ENCODE results near the gene XRRA1.
"Not testable (repeated sequence)": the region's sequence is repeated elsewhere in the genome, so short reads cannot be mapped to it uniquely, and the experiment has no call there.

Gene XRRA1

DNA sequence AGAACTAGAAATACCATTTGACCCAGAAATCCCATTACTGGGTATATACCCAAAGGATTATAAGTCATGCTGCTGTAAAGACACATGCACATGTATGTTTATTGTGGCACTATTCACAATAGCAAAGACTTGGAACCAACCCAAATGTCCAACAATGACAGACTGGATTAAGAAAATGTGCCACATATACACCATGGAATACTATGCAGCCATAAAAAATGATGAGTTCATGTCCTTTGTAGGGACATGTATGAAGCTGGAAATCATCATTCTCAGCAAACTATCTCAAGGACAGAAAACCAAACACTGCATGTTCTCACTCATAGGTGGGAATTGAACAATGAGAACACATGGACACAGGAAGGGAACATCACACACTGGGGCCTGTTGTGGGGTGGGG is 55.9 kb downstream of the XRRA1 start:
- not testable (repeated sequence) for DNase-seq

GRCh38 chr11:74877132-74877531 is 71.8 kb downstream of the XRRA1 start:
- DNase-seq: no peak

GRCh38 chr11:74871037-74871436 is 77.9 kb downstream of the XRRA1 start:
- no peak for DNase-seq

DNA sequence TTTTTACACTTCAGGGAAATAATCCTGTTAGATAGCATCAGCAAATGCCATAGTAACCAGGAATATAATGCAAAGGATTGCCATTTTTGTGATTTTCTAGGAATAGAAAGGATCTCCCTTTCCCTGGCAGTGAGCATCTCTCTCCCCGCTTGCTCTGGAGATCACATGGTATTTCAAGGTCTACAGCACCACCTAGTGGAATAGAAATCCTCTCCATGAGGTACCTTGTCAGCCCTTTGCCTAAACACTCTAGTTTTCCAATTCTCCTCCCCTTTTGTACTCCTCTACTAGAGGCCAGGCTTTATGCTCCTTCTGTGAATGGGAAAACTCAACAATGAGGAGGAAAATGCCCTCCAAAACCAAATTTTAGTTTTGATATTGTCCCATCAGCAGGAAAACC is 78.4 kb downstream of the XRRA1 start:
- no peak for DNase-seq

DNA sequence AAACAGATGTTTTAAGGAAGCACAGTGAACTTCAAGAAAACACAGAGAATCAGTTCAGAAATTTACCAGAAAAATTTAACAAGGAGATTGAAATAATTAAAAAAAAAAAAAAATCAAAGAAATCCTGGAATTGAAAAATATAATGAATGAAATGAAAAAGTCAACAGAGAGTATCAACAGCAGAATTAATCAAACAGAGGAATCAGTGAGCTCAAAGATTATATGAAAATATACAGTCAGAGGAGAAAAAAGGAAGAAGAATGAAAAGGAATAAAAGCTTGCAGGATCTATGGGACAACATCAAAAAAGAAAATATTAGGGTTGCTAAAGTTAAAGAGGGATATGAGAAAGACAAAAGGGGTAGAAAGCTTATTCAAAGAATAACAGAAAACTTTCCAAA is 82.3 kb downstream of the XRRA1 start:
- no peak for DNase-seq

DNA sequence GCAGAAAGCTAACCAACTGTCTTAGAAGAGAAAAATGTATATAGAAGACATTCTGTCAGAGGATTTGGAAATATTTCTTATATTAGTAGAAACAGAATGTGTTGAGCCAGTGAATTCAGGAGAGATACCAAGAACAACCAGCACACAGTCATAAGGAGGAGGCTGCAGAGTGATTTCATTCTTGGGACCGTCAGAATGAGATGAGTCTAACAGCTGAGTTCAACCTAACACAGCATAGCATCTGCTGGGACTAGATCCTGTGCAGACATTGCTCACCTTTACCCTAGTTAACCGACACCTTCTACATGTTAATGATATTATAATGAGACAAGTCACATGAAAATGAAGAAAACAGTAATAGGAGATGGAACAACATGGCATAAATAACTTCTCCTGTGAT is 85.5 kb downstream of the XRRA1 start:
- no peak for DNase-seq

GRCh38 chr11:74860743-74861142 is 88.1 kb downstream of the XRRA1 start:
- DNase-seq: no peak

DNA sequence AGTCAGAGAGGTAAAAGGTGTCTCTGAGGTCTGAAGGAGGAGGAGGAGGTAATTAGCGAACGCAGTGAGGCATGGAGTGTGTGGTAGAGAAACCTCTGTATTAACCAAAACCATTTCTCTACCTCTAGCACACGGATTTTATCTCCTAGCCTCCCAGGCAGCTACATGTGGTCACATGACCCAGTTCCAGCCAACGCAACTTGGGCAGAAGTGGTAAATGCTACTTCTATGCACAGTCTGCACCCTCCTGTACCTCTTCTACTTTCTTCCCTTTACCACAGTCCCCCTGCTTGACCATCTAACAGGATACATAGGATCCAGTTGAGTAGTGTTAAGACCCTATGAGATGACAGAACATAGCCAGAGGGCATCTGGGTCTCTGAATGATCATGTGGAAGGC is 95.7 kb downstream of the XRRA1 start:
- no peak for DNase-seq

GRCh38 chr11:74849525-74850391 is 99.1 kb downstream of the XRRA1 start:
- no peak for DNase-seq

- DNase-seq: no peak
Measured at GRCh38 chr11:74847895-74848294, 101.0 kb downstream of the XRRA1 start.

GRCh38 chr11:74847395-74847794 is 101.5 kb downstream of the XRRA1 start:
- no peak for DNase-seq

DNA sequence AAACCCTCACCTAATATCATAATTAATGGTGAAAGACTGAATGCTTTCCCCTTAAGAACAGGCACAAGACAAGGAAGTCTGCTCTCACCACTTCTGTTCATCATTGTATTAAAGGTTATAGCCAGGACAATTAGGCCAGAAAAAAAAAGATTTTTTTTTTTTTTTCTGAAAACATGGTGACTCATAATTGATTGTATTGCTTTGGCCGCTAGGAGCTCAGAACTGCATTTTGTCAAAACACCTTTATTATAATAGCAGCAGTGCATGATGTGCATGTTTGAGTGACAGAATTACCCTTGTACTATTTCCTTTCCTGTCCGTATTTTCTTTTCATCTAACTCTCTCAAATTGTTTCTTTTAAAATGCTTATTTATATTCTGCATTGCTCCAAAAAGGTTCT is 102.1 kb downstream of the XRRA1 start:
- no peak for DNase-seq

DNA sequence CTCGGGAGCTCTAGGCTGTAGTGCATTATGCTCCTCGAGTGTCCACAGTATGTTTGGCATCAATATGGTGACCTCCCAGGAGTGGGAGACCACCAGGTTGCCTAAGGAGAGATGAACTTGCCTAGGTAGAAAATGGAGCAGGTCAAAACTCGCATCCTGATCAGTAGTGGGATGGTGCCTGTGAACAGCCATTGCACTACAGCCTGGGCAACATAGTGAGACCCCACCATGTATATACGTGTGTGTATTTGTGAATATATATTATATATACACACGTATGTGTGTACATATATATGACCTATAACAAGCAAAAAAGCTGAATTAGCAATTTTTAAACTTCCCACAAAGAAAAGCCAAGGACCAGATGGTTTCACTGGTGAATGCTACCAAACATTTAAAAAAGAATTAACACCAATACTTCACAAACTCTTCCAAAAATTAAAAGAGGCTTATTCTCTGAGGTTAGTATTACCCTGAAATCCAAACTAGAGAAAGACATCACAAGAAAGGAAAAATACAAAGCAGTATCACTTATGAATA is 102.8 kb downstream of the XRRA1 start:
- no peak for DNase-seq

- DNase-seq: no peak
Measured at GRCh38 chr11:74844865-74845264, 104.0 kb downstream of the XRRA1 start.

- no peak for DNase-seq
Measured at GRCh38 chr11:74844072-74844471, 104.8 kb downstream of the XRRA1 start.

- no peak for DNase-seq
Measured at GRCh38 chr11:74842967-74843366, 105.9 kb downstream of the XRRA1 start.

DNA sequence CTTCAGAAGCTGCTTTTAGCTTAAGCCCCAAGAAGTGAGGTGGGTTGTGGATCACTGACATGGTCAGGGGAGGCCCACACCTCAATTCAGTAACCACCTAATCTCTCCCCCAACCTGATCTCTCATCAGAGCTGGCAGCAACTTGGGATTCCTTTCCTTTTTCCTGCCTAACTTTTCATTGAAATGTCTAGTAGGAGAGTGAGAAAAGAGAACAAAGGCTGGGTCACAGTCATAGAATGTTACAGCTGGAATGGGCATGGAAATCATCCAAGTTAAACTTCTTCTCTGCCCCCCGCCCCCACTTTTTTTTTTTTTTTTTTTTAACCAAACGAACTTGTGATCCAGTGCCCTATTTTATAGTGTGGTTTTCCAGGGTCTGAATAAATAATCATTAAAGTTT is 108.4 kb downstream of the XRRA1 start:
- no peak for DNase-seq

- DNase-seq: no peak
Measured at GRCh38 chr11:74839971-74840370, 108.9 kb downstream of the XRRA1 start.

DNA sequence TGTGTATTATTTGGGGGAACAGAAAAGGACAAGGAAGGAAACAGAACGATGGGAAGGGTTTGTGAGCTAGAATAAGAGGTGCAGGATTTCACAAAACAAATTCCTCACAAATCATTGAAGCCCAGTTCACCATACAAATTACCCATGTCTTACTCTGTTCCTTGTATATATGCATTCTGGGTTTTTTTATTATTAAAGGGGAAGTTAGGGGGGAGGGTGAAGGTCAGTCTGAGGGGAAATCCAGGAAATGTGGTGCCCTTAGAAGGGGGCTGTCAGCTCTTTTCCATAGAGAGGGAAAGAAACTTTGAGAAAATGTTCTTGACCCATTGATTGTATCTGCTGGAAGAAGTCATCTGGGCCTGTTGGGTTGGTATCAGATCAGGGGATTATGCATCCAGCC is 109.4 kb downstream of the XRRA1 start:
- no peak for DNase-seq

DNA sequence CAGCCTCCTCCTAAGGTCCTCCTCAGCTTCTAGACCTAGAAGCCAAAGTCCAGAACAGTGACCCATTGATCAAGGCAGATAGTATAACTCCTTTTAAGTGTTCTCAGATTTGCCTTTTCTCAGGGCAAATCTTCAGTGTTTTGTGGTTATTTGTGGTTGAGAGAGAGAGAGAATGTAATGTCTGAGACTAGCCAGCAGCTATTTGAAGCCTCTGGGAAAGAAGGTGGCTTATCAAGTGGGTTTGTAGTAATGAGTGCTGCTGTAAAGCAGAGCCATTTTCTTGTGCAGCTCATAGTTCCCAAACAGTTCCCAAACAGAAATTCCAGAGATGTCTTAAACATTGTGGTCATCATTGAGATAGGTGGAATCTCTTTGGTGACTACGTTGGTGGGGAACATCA is 110.7 kb downstream of the XRRA1 start:
- DNase-seq: no peak

- DNase-seq: no peak
Measured at GRCh38 chr11:74837191-74837590, 111.7 kb downstream of the XRRA1 start.

DNA sequence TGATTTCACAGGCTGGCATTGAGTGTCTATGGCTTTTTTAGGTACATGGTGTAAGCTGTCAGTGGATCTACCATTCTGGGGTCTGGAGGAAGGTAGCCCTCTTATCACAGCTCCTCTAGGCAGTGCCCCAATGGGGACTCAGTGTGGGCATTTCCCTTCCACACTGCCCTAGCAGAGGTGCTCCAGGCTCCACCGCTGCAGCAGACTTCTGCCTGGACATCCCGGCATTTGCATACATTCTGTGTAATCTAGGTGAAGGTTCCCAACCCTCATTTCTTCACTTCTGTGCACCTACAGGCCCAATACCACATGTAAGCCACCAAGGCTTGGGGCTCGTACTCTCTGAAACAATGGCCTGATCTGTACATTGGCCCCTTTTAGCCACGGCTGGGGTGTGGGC is 122.0 kb downstream of the XRRA1 start:
- no peak for DNase-seq

DNA sequence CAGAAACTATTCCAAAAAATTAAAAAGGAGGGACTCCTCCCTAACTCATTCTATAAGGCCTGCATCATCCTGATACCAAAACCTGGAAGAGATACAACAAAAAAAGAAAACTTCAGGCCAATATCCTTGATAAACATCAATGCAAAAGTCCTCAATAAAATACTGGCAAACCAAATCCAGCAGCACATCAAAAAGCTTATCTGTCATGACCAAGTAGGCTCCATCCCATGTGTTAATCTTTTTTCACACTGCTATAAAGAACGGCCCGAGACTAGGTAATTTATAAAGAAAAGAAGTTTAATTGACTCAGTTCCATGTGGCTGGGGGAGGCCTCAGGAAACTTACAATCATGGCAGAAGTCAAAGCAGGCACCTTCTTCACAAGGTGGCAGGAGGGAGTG is 123.3 kb downstream of the XRRA1 start:
- not testable (repeated sequence) for DNase-seq

DNA sequence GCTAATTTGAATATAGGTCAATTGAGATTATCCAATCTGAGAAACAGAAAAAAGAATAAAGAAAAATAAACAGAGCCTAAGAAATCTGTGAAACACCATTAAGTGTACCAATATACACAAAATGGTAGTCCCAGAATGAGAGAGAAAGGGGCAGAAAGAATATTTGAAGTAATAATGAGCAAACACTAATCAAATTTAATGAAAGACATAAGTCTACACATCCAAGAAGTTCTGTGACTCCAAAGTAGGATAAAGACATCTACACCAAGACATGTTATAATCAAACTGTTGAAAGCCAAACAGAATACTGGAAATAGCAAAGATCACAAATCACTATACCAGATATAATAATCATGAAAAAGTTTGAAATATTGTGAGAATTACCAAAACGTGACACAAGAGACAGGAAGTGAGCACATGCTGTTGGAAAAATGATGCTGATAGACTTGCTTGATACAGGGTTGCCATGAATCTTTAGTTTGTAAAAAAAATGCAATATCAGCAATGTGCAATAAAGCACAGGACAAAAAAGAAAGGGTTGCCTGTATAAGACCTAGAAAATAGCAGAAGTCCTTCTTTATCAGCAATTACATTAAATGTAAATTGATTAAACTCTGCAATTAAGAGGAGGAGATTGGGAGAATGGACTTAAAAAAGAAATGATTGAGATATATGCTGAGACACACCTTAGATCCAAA is 124.5 kb downstream of the XRRA1 start:
- DNase-seq: no peak

Data from amniotic stem cell (primary cell).